Tibial artery (tissue), 4 donors: ENCODE data around the gene NCOR2.

Experiments
- DNase-seq, 2 donors: peaks; one replicate each; pipeline ENCODE4 v3.0.0-alpha.2; 2019
- H3K27ac ChIP-seq, 2 donors: fragments of 200-600 bp; sonication (generic) in 1 of 2; 1 replicate in 1 of 2; 2 replicates in 1 of 2; pipeline ENCODE4 v1.5.1; 2018 to 2019; ENCODE audit warnings: mild to moderate bottlenecking in 1 of 2
- H3K27me3 ChIP-seq, 2 donors: fragments of 200-600 bp; sonication (generic) in 1 of 2; one replicate each; pipeline versions ENCODE4 v1.5.1 to v1.6.0; 2016 to 2019
- H3K36me3 ChIP-seq, 3 donors: fragments of 200-600 bp; sonication (generic) in 2 of 3; one replicate each; pipeline ENCODE4 v1.5.1; 2016 to 2019; ENCODE audit warnings: mild to moderate bottlenecking in 2 of 3
- H3K4me1 ChIP-seq, 4 donors: fragments of 200-600 bp; sonication (generic) in 2 of 4; 1 replicate in 3 of 4; 2 replicates in 1 of 4; pipeline ENCODE4 v1.5.1; 2016 to 2019
- H3K4me3 ChIP-seq, 2 donors: fragments of 200-600 bp; sonication (generic) in 1 of 2; 1 replicate in 1 of 2; 2 replicates in 1 of 2; pipeline ENCODE4 v1.5.1; 2018 to 2019; ENCODE audit warnings: mild to moderate bottlenecking in 2 of 2
- H3K9me3 ChIP-seq, 3 donors: fragments of 200-600 bp; sonication (generic) in 1 of 3; one replicate each; pipeline ENCODE4 v1.5.1; 2016 to 2019
- CTCF ChIP-seq, 2 experiments: fragments of 200-600 bp in 1 of 2; fragments of 450-650 bp in 1 of 2; IDR thresholded peaks; one replicate each; pipeline ENCODE4 v1.5.1; 2017 to 2019; ENCODE audit warnings: antibody characterized with exemption in 2 of 2, mild to moderate bottlenecking in 1 of 2, moderate library complexity in 1 of 2
- intact Hi-C: fragments of 100-400 bp; cut with DNase I; formaldehyde crosslinking; loops from one replicate; pipeline ENCODE4 v1.15.0; 2023; ENCODE audit warnings: low total_unique reads

The NCOR2 gene

GRCh38 chr12:124537525-124538193 lies 29.8 kb downstream of the NCOR2 start:
- DNase-seq: no peak
- Histone ChIP-seq H3K27me3 (no peaks in the 10 kb centered on the region), H3K4me3 (no peak overlapping the region), H3K27ac (peak overlapping the region; percentile 21 to 41), H3K36me3 (peaks cover 0 to 8% (median 7%) of the 10 kb centered on the region in 3 donors), H3K9me3 (no peaks in the 10 kb centered on the region), H3K4me1 (peaks cover 0 to 53% (median 44%) of the 10 kb centered on the region in 4 donors)
- no peak for TF ChIP-seq CTCF (IDR thresholded peaks at IDR 0.05)
- intact Hi-C loops: no loop called here

- Histone ChIP-seq H3K4me3 (no peak overlapping the region), H3K4me1 (peaks cover 0 to 46% (median 34%) of the 10 kb centered on the region in 4 donors), H3K27me3 (no peaks in the 10 kb centered on the region), H3K27ac (no peak overlapping the region), H3K36me3 (peaks cover 0 to 12% (median 8%) of the 10 kb centered on the region in 3 donors), H3K9me3 (no peaks in the 10 kb centered on the region)
- intact Hi-C loops: no loop called here
- DNase-seq: no peak
- no peak for TF ChIP-seq CTCF (IDR thresholded peaks at IDR 0.05)
Observed at GRCh38 chr12:124536641-124537040, 30.8 kb downstream of the NCOR2 start.

- Histone ChIP-seq H3K27ac (no peak overlapping the region), H3K4me1 (peaks cover 0 to 47% (median 34%) of the 10 kb centered on the region in 4 donors), H3K36me3 (peaks cover 0 to 12% (median 8%) of the 10 kb centered on the region in 3 donors), H3K9me3 (no peaks in the 10 kb centered on the region), H3K27me3 (no peaks in the 10 kb centered on the region), H3K4me3 (no peak overlapping the region)
- no peak for DNase-seq
- TF ChIP-seq CTCF (IDR thresholded peaks at IDR 0.05): no peak
- intact Hi-C loops: no loop called here
Observed at GRCh38 chr12:124534776-124535740, 32.4 kb downstream of the NCOR2 start.

- Histone ChIP-seq H3K4me3 (no peak overlapping the region), H3K36me3 (peaks cover 0 to 12% (median 8%) of the 10 kb centered on the region in 3 donors), H3K9me3 (no peaks in the 10 kb centered on the region), H3K27me3 (no peaks in the 10 kb centered on the region), H3K27ac (no peak overlapping the region), H3K4me1 (peaks cover 0 to 34% (median 21%) of the 10 kb centered on the region in 4 donors)
- TF ChIP-seq CTCF (IDR thresholded peaks at IDR 0.05): no peak
- DNase-seq: no peak
- intact Hi-C loops: no loop called here
Observed at GRCh38 chr12:124533456-124533855, 34.0 kb downstream of the NCOR2 start.

- intact Hi-C loops: no loop called here
- no peak for TF ChIP-seq CTCF (IDR thresholded peaks at IDR 0.05)
Observed at GRCh38 chr12:124532967-124533366, 34.4 kb downstream of the NCOR2 start.

More at GRCh38 chr12:124532967-124533366, 34.4 kb downstream of the NCOR2 start:
- DNase-seq: no peak
- H3K4me3 ChIP-seq: no peak overlapping the region
- H3K27me3 ChIP-seq: no peaks in the 10 kb centered on the region
- peaks cover 0 to 33% (median 16%) of the 10 kb centered on the region in 4 donors for H3K4me1 ChIP-seq
- H3K27ac ChIP-seq: no peak overlapping the region
- no peaks in the 10 kb centered on the region for H3K9me3 ChIP-seq
- H3K36me3 ChIP-seq: peaks cover 0 to 12% (median 8%) of the 10 kb centered on the region in 3 donors
